HepG2 (cell line): ENCODE data around the gene TCOF1. TPM values are rescaled to one million over a fixed set of nuclear protein-coding genes. Genes with fewer than 3 reads are reported as not detected.

Experiments used
- ARHGAP35 ChIP-seq: sonication (generic); formaldehyde crosslinking; IDR thresholded peaks from 2 replicates; pipeline ENCODE4 v1.9.0; 2022; ENCODE audit warnings: mild to moderate bottlenecking, inconsistent platforms, moderate library complexity, missing genetic modification reagents, borderline replicate concordance
- CBX1 ChIP-seq: IDR thresholded peaks from one replicate; pipeline ENCODE4 v1.6.1; 2016; ENCODE audit warnings: antibody characterized with exemption, low read depth
- EHMT2 ChIP-seq: fragments of 200-600 bp; sonication (generic); IDR thresholded peaks from 2 replicates; pipeline ENCODE4 v1.7.0; 2017; ENCODE audit warnings: antibody characterized with exemption, low read depth, low read length, borderline replicate concordance
- IRX3 ChIP-seq: sonication (generic); formaldehyde crosslinking; IDR thresholded peaks from 2 replicates; pipeline ENCODE4 v1.8.1; 2023; ENCODE audit warnings: mild to moderate bottlenecking, low read depth, missing genetic modification reagents, borderline replicate concordance
- MTF2 ChIP-seq: sonication (generic); formaldehyde crosslinking; IDR thresholded peaks from 2 replicates; pipeline ENCODE4 v1.5.0; 2020; ENCODE audit warnings: missing genetic modification reagents, borderline replicate concordance
- TARDBP ChIP-seq: sonication (generic); formaldehyde crosslinking; IDR thresholded peaks from 2 replicates; pipeline ENCODE4 v1.8.0; 2022; ENCODE audit warnings: mild to moderate bottlenecking, missing genetic modification reagents
- ZNF607 ChIP-seq: sonication (generic); formaldehyde crosslinking; IDR thresholded peaks from 2 replicates; pipeline ENCODE4 v1.5.1; 2020; ENCODE audit warnings: missing genetic modification reagents, mild to moderate bottlenecking, borderline replicate concordance
- ZNF772 ChIP-seq: sonication (generic); formaldehyde crosslinking; IDR thresholded peaks from 2 replicates; pipeline ENCODE4 v1.5.0; 2020; ENCODE audit warnings: mild to moderate bottlenecking, missing genetic modification reagents
- polyA plus RNA-seq, 8 experiments: library from polyadenylated mRNA; depleted of rRNA in 3 of 8; stranded (reverse) in 7 of 8; unstranded in 1 of 8; fragments of >200 nt; fragmentation: Illumina TruSeq in 4 of 8; extraction: Trizol in 4 of 8; gene quantifications; 2 replicates each; pipeline versions ENCODE4 v1.2.1 to v1.2.3, GENCODE V29; 2011 to 2016; ENCODE audit warnings: low read depth in 4 of 8, missing spikeins in 1 of 8, mixed read lengths in 1 of 8; ENCODE audit not compliant: insufficient read depth in 1 of 8
- total RNA-seq, 5 experiments: library from RNA; depleted of rRNA; stranded (reverse); fragments of >200 nt; fragmentation: Illumina TruSeq; extraction: Trizol; gene quantifications; 2 replicates each; pipeline ENCODE4 v1.2.3, GENCODE V29; 2016; ENCODE audit warnings: low read depth in 1 of 5
- TF ChIP-seq, protein P1 (sequence below): sonication (generic); formaldehyde crosslinking; IDR thresholded peaks from 2 replicates; pipeline ENCODE4 v1.4.0; 2020; ENCODE audit warnings: missing genetic modification reagents
- TF ChIP-seq, protein P2 (sequence below), 2 experiments: fragments of 450-650 bp in 1 of 2; sonication (generic) in 1 of 2; formaldehyde crosslinking in 1 of 2; IDR thresholded peaks; 2 replicates each; pipeline versions ENCODE4 v1.6.1 to v1.8.0; 2016 to 2022; ENCODE audit warnings: antibody characterized with exemption in 1 of 2, mild to moderate bottlenecking in 1 of 2, missing genetic modification reagents in 1 of 2
- TF ChIP-seq, protein P3 (sequence below): sonication (generic); formaldehyde crosslinking; IDR thresholded peaks from 2 replicates; pipeline ENCODE4 v1.4.0; 2020; ENCODE audit warnings: missing genetic modification reagents
- TF ChIP-seq, protein P4 (sequence below): sonication (generic); formaldehyde crosslinking; IDR thresholded peaks from 2 replicates; pipeline ENCODE4 v1.4.0; 2020; ENCODE audit warnings: mild to moderate bottlenecking, low read depth, missing genetic modification reagents

TCOF1 gene
- total and polyA plus RNA-seq, 2 of the 13 experiments (the other 11 are each of a cell fraction or from before 2014, with no cell fraction given), result 10.1 to 41.6 TPM

DNA sequence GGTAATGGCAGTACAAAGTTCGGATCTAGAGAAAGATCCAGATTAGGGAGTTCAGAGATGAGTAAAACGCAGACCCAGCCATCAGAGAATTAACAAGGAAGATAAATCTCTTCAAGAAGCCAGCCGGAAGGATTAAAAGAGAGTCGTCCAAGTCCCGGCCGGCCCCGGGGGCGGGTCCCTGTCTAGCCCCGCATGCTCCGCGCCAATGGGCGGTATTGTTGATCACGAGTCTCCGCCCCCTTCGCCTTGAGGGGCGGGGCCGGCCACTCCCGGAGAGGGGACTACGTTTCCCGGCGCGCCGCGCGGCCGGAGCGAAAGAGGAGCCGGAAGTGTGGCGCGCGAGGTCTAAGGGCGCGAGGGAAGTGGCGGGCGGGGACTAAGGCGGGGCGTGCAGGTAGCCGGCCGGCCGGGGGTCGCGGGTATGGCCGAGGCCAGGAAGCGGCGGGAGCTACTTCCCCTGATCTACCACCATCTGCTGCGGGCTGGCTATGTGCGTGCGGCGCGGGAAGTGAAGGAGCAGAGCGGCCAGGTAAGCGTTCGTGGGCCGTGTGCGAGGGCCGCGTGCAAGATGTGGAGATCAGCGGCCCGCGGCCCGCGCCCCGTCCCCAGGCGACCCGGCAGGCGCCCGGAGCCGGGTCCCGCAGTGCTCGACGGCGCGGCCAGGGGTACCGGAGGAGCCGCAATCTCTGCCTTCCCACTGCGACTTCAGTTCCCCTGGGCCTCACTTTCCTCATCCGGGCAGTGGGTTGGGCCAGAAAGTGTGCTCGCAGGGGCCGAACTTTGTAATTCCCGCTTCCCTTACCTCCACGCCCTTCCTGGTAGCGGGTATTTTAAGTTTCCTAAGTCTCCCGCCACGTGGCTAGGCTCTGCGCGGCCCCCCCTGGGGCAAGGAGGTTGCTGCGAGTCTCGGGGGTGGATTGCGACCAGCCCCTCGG, at the start of gene TCOF1 (continued):
- peak; percentile 64; the same call in 1 of the 2 replicates for TF ChIP-seq TARDBP (CRISPR knock-in tag)
- TF ChIP-seq EHMT2, result no peak
- TF ChIP-seq, protein P1, sequence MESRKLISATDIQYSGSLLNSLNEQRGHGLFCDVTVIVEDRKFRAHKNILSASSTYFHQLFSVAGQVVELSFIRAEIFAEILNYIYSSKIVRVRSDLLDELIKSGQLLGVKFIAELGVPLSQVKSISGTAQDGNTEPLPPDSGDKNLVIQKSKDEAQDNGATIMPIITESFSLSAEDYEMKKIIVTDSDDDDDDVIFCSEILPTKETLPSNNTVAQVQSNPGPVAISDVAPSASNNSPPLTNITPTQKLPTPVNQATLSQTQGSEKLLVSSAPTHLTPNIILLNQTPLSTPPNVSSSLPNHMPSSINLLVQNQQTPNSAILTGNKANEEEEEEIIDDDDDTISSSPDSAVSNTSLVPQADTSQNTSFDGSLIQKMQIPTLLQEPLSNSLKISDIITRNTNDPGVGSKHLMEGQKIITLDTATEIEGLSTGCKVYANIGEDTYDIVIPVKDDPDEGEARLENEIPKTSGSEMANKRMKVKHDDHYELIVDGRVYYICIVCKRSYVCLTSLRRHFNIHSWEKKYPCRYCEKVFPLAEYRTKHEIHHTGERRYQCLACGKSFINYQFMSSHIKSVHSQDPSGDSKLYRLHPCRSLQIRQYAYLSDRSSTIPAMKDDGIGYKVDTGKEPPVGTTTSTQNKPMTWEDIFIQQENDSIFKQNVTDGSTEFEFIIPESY (CRISPR knock-in tag), result no peak
- TF ChIP-seq, protein P2, sequence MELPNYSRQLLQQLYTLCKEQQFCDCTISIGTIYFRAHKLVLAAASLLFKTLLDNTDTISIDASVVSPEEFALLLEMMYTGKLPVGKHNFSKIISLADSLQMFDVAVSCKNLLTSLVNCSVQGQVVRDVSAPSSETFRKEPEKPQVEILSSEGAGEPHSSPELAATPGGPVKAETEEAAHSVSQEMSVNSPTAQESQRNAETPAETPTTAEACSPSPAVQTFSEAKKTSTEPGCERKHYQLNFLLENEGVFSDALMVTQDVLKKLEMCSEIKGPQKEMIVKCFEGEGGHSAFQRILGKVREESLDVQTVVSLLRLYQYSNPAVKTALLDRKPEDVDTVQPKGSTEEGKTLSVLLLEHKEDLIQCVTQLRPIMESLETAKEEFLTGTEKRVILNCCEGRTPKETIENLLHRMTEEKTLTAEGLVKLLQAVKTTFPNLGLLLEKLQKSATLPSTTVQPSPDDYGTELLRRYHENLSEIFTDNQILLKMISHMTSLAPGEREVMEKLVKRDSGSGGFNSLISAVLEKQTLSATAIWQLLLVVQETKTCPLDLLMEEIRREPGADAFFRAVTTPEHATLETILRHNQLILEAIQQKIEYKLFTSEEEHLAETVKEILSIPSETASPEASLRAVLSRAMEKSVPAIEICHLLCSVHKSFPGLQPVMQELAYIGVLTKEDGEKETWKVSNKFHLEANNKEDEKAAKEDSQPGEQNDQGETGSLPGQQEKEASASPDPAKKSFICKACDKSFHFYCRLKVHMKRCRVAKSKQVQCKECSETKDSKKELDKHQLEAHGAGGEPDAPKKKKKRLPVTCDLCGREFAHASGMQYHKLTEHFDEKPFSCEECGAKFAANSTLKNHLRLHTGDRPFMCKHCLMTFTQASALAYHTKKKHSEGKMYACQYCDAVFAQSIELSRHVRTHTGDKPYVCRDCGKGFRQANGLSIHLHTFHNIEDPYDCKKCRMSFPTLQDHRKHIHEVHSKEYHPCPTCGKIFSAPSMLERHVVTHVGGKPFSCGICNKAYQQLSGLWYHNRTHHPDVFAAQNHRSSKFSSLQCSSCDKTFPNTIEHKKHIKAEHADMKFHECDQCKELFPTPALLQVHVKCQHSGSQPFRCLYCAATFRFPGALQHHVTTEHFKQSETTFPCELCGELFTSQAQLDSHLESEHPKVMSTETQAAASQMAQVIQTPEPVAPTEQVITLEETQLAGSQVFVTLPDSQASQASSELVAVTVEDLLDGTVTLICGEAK (IDR thresholded peaks at IDR 0.05), result no peak; the same call in 1 of the 2 replicates
- TF ChIP-seq, protein P2 (CRISPR knock-in tag; IDR thresholded peaks at IDR 0.05), result no peak
- no peak for TF ChIP-seq ZNF772 (CRISPR knock-in tag)
- no peak; the same call in 1 of the 2 replicates for TF ChIP-seq IRX3
- TF ChIP-seq CBX1, result no peak
- TF ChIP-seq, protein P3, sequence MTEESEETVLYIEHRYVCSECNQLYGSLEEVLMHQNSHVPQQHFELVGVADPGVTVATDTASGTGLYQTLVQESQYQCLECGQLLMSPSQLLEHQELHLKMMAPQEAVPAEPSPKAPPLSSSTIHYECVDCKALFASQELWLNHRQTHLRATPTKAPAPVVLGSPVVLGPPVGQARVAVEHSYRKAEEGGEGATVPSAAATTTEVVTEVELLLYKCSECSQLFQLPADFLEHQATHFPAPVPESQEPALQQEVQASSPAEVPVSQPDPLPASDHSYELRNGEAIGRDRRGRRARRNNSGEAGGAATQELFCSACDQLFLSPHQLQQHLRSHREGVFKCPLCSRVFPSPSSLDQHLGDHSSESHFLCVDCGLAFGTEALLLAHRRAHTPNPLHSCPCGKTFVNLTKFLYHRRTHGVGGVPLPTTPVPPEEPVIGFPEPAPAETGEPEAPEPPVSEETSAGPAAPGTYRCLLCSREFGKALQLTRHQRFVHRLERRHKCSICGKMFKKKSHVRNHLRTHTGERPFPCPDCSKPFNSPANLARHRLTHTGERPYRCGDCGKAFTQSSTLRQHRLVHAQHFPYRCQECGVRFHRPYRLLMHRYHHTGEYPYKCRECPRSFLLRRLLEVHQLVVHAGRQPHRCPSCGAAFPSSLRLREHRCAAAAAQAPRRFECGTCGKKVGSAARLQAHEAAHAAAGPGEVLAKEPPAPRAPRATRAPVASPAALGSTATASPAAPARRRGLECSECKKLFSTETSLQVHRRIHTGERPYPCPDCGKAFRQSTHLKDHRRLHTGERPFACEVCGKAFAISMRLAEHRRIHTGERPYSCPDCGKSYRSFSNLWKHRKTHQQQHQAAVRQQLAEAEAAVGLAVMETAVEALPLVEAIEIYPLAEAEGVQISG (CRISPR knock-in tag), result peak; percentile 85
- no peak for TF ChIP-seq MTF2 (CRISPR knock-in tag)
- no peak for TF ChIP-seq ZNF607 (CRISPR knock-in tag)
- no peak for TF ChIP-seq ARHGAP35
- TF ChIP-seq, protein P4, sequence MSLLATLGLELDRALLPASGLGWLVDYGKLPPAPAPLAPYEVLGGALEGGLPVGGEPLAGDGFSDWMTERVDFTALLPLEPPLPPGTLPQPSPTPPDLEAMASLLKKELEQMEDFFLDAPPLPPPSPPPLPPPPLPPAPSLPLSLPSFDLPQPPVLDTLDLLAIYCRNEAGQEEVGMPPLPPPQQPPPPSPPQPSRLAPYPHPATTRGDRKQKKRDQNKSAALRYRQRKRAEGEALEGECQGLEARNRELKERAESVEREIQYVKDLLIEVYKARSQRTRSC (CRISPR knock-in tag), result no peak
